HG02763 (cell line): ENCODE data around the gene SNTG2.

Experiments used
- ATAC-seq: cut with Tn5 transposase; IDR thresholded peaks from one replicate; pipeline ENCODE4 v1.9.1; 2021; ENCODE audit warnings: mild to moderate bottlenecking, moderate library complexity; ENCODE audit not compliant: unreplicated experiment

Gene SNTG2

GRCh38 chr2:987789-988188 is 37.1 kb downstream of the SNTG2 start:
- no peak for ATAC-seq

GRCh38 chr2:989781-990467 is 39.3 kb downstream of the SNTG2 start:
- ATAC-seq: no peak

GRCh38 chr2:990970-991369 is 40.3 kb downstream of the SNTG2 start:
- ATAC-seq: no peak

- no peak for ATAC-seq
Observed at GRCh38 chr2:1002350-1002749, 51.7 kb downstream of the SNTG2 start.

- ATAC-seq: no peak
Observed at GRCh38 chr2:1004398-1004797, 53.7 kb downstream of the SNTG2 start.

- ATAC-seq: no peak
Observed at GRCh38 chr2:1010415-1010930, 59.8 kb downstream of the SNTG2 start.

- no peak for ATAC-seq
Observed at GRCh38 chr2:1011006-1011405, 60.4 kb downstream of the SNTG2 start.

- ATAC-seq: no peak
Observed at GRCh38 chr2:1011985-1012384, 61.3 kb downstream of the SNTG2 start.

- ATAC-seq: no peak
Observed at GRCh38 chr2:1014802-1015201, 64.2 kb downstream of the SNTG2 start.

GRCh38 chr2:1016500-1016899 is 65.9 kb downstream of the SNTG2 start:
- ATAC-seq: no peak

- ATAC-seq: no peak
Observed at GRCh38 chr2:1017827-1018226, 67.2 kb downstream of the SNTG2 start.

GRCh38 chr2:1020206-1020605 is 69.6 kb downstream of the SNTG2 start:
- ATAC-seq: no peak

- ATAC-seq: no peak
Observed at GRCh38 chr2:1022178-1022577, 71.5 kb downstream of the SNTG2 start.

- ATAC-seq: no peak
Observed at GRCh38 chr2:1024981-1025380, 74.3 kb downstream of the SNTG2 start.

- no peak for ATAC-seq
Observed at GRCh38 chr2:1026141-1026540, 75.5 kb downstream of the SNTG2 start.

- ATAC-seq: no peak
Observed at GRCh38 chr2:1028831-1029230, 78.2 kb downstream of the SNTG2 start.

GRCh38 chr2:1032030-1032429 is 81.4 kb downstream of the SNTG2 start:
- ATAC-seq: no peak

GRCh38 chr2:1033069-1033468 is 82.4 kb downstream of the SNTG2 start:
- no peak for ATAC-seq

GRCh38 chr2:1037066-1037465 is 86.4 kb downstream of the SNTG2 start:
- no peak for ATAC-seq

- ATAC-seq: no peak
Observed at GRCh38 chr2:1039549-1039948, 88.9 kb downstream of the SNTG2 start.

- no peak for ATAC-seq
Observed at GRCh38 chr2:1041012-1041805, 90.6 kb downstream of the SNTG2 start.

GRCh38 chr2:1045109-1045508 is 94.5 kb downstream of the SNTG2 start:
- ATAC-seq: no peak
